ENCODE measurements around the gene AIPL1.

The AIPL1 gene

DNA sequence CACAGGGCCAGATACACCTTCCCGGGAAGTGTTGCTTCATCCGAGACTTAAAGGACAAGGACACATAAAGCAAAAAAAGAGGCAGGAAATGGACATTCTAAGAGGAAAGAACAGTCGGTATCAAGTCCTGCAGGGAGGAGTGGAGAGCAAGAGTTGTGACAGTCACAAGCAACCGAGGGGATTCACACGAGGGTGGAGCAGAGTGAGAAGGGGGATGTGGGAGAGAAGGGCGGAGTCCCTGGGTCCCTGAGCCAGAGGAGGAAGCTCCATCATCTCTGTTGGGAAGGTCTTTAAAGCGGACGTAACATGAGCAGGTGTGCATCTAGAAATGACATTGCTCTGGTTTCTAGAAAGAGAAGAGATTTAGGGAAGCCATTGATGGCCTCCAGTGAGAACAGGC, 47.1 kb downstream of the AIPL1 start:
- TF ChIP-seq, protein P1, sequence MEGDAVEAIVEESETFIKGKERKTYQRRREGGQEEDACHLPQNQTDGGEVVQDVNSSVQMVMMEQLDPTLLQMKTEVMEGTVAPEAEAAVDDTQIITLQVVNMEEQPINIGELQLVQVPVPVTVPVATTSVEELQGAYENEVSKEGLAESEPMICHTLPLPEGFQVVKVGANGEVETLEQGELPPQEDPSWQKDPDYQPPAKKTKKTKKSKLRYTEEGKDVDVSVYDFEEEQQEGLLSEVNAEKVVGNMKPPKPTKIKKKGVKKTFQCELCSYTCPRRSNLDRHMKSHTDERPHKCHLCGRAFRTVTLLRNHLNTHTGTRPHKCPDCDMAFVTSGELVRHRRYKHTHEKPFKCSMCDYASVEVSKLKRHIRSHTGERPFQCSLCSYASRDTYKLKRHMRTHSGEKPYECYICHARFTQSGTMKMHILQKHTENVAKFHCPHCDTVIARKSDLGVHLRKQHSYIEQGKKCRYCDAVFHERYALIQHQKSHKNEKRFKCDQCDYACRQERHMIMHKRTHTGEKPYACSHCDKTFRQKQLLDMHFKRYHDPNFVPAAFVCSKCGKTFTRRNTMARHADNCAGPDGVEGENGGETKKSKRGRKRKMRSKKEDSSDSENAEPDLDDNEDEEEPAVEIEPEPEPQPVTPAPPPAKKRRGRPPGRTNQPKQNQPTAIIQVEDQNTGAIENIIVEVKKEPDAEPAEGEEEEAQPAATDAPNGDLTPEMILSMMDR (conservative IDR thresholded peaks at IDR 0.05) = no peak
- H3K27ac ChIP-seq = no peak overlapping the region

DNA sequence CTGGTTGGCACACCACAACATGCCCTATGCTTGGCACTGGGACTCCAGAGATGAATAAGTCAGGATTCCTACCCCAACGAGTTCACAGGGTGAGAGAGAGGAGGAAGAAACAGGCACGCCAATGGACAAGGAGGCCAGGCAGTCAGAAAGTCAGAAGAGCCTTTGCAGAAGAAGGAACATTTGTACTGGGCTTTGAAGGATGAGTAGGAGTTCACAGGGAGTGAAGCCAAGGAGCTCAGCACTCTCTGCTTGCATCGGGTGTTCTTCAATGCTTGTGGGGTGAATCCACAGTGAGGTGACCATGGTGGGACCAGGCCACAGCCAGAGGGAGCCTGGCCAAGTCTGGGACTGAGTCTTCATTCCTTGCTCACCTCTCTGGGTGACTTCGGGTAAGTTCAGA, 47.5 kb downstream of the AIPL1 start:
- TF ChIP-seq, protein P1 (conservative IDR thresholded peaks at IDR 0.05) = no peak

DNA sequence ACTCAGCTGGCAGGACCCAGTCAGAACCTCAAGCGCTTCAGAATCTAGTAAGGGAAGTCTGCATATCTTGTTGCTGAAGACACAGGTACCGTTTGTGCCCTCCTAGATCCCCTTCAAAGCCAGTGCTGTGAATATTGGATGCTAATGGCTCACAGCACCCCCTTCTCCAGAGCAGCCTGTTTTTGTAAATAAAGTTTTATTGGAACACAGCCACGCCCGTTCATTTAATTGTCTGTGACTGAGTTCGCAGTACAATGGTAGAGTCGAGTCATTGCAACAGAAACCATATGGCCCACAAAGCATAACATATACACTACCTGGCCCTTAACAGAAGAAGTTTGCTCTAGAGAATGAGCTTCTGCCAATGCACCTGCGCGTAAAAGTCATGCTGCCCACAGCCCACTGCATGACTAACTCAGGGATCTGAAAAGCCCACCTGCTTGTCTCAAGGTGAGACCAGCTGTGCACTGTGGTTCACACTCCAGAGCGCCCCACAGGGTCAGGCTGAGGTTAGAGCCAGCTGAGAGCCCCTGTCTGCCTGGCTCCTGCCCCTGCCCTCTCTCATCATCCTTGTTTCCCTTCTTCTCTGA, 48.8 kb downstream of the AIPL1 start:
- TF ChIP-seq, protein P1 (conservative IDR thresholded peaks at IDR 0.05) = no peak
- no peak overlapping the region for H3K27ac ChIP-seq

More for the DNA sequence above, 47.5 kb downstream of the AIPL1 start:
- H3K27ac ChIP-seq = no peak overlapping the region

DNA sequence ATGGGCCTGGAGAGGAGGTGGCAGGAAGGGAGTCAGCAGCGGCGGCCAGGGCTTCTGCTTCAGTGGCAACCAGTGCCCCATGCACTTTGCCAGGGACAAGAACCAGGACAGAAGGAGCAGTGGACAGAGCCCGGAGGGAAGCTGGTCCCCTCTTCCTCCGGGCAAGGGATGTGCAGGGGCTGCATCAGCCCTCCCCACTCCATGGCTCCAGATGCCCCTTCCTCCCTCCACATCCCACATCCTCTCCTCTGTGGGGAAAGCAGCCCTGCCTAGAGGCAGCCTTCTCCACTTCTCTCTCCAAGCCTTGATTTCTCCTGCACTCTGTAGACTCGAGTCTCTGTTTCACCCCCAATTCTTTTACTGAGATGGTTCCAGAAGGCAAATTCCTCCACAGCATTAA, 50.4 kb downstream of the AIPL1 start:
- TF ChIP-seq, protein P1 (conservative IDR thresholded peaks at IDR 0.05) = no peak
- H3K27ac ChIP-seq = no peak overlapping the region

DNA sequence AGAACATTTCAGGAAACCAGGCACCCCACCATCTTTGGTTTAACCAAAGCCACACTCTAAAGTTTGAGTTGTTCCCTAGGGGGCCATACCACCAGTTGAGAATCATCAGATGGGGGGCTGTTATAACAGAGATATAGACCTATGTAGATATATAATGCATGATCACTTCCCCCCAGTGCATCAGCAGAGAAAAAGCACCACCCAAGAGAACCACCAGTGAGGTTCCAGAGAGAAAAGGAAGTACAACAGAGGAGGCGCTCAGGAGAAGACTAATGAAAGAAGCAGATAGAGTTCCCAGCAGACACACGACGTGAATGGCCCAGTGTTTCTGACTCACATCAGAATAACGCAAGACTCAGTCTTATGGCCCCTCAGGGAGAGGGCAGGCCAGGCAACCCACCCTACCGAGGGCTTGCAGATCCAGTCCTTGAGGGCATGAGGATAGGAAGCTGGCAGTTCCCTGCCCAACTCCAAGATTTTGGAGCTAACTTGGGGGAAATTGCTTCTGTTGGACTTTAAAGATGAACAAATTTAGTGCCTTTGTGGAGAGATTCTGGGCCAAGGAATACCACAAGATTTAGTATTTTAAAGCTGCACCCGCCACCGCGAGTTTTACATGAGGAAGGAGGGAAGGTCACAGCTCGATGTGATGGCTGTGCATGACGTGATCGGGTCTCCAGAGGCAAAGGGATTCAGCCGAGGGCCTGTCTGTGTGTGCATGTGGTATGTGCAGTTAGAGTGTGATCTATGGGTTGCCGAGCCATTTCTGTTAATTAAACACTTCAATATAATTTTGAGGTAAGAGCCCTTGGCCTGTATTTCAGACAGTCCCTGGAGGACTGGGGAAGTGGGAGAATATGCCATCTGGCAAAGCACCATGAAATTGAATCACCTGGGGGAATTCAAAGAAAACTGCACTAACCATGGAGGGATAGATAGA, 53.1 kb downstream of the AIPL1 start:
- TF ChIP-seq, protein P1 (conservative IDR thresholded peaks at IDR 0.05) = no peak

DNA sequence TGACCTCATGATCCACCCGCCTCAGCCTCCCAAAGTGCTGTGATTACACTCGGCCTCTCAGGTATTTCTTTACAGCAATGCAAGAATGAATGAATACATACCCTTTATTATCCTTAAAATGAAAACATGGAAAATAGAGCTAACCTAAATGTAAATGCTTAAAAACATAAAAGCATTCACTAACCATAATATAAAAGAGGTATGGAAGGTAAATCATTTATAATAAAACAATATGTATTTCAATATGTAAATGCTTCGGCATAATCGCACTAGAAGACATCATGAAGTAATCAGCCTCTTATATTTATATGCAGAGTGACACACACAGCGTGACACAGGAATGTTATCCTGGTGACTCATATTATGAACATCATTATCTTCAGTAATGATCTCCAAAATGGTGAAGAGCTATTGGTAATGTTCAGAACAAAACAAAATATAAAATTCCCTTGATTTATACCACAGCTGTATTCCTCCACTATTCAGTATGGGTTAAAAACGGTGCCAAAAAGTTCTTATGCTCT, 53.9 kb downstream of the AIPL1 start:
- H3K27ac ChIP-seq = no peak overlapping the region
- TF ChIP-seq, protein P1 (conservative IDR thresholded peaks at IDR 0.05) = no peak

More for the DNA sequence above, 53.1 kb downstream of the AIPL1 start:
- no peak overlapping the region for H3K27ac ChIP-seq

DNA sequence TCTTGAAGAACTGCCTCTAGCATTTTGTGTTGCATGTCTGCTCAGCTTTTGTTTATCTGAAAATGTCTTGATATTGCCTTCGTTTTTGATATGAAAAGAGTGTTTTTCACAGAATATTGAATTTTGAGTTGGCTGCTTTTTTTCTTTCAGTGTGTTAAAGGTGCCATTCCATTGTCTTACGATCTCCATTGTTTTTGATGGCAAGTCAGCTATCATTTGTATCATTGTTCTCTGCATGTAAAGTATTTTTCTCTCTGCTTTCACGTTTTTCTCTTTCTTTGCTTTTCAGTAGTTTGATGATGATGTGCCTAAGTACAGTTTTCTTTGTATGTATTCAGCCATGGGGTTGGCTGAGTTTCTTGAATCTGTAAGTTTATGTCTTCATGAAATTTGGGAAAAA, 57.0 kb downstream of the AIPL1 start:
- TF ChIP-seq, protein P1 (conservative IDR thresholded peaks at IDR 0.05) = no peak
- peak overlapping the region; percentile 84 for H3K27ac ChIP-seq
